Mesendoderm (in vitro differentiated cells): ENCODE measurements around the gene PDE3A.
A peak's percentile ranks its signal among the peaks of the same experiment; 100 is the strongest.

Experiments used
- DNase-seq: peaks from one replicate; pipeline ENCODE4 v3.0.0; 2013
- H2AK5ac ChIP-seq: 2 replicates; pipeline ENCODE4 v1.6.1; 2013; ENCODE audit warnings: low read length, inconsistent platforms
- H2BK120ac ChIP-seq: 2 replicates; pipeline ENCODE4 v1.6.1; 2013; ENCODE audit warnings: low read depth, mild to moderate bottlenecking, low read length, moderate library complexity, mixed read lengths
- H2BK15ac ChIP-seq: replicated peaks from 2 replicates; pipeline ENCODE4 v1.6.1; 2013; ENCODE audit warnings: low read depth, mild to moderate bottlenecking, moderate library complexity
- H2BK5ac ChIP-seq: 2 replicates; pipeline ENCODE4 v1.6.1; 2013; ENCODE audit warnings: low read length, inconsistent platforms
- H3K18ac ChIP-seq: 2 replicates; pipeline ENCODE4 v1.6.1; 2013; ENCODE audit warnings: mild to moderate bottlenecking, low read length, mixed read lengths
- H3K23ac ChIP-seq: one replicate; pipeline ENCODE4 v1.6.1; 2013; ENCODE audit warnings: low read length
- H3K27ac ChIP-seq: 2 replicates; pipeline ENCODE4 v1.5.1; 2013; ENCODE audit warnings: low read depth, mild to moderate bottlenecking, inconsistent platforms, low read length, moderate library complexity
- H3K27me3 ChIP-seq: 2 replicates; pipeline ENCODE4 v1.6.1; 2013; ENCODE audit warnings: low read length, control low read depth, mild to moderate bottlenecking, inconsistent platforms; ENCODE audit not compliant: insufficient read depth, poor library complexity
- H3K36me3 ChIP-seq: 2 replicates; pipeline ENCODE4 v1.6.1; 2013; ENCODE audit warnings: low read length, inconsistent platforms; ENCODE audit not compliant: control insufficient read depth, insufficient read depth
- H3K4ac ChIP-seq: one replicate; pipeline ENCODE4 v1.6.1; 2013; ENCODE audit warnings: low read depth, mild to moderate bottlenecking, low read length, moderate library complexity
- H3K4me1 ChIP-seq: 2 replicates; pipeline ENCODE4 v1.6.1; 2013; ENCODE audit warnings: low read depth, low read length, inconsistent platforms; ENCODE audit not compliant: control insufficient read depth
- H3K4me2 ChIP-seq: 2 replicates; pipeline ENCODE4 v1.6.1; 2013; ENCODE audit warnings: low read length
- H3K4me3 ChIP-seq: 2 replicates; pipeline ENCODE4 v1.5.1; 2013; ENCODE audit warnings: mild to moderate bottlenecking, low read length
- H3K56ac ChIP-seq: one replicate; pipeline ENCODE4 v1.6.1; 2013; ENCODE audit warnings: low read length
- H3K79me1 ChIP-seq: 2 replicates; pipeline ENCODE4 v1.6.1; 2013; ENCODE audit warnings: low read length, inconsistent platforms
- H3K79me2 ChIP-seq: 2 replicates; pipeline ENCODE4 v1.6.1; 2013; ENCODE audit warnings: mild to moderate bottlenecking, low read length; ENCODE audit not compliant: control insufficient read depth, insufficient read depth
- H3K9ac ChIP-seq: 2 replicates; pipeline ENCODE4 v1.6.1; 2013; ENCODE audit warnings: low read length, inconsistent platforms
- H4K5ac ChIP-seq: one replicate; pipeline ENCODE4 v1.6.1; 2013; ENCODE audit warnings: low read length
- H4K8ac ChIP-seq: one replicate; pipeline ENCODE4 v1.6.1; 2013; ENCODE audit warnings: low read depth, mild to moderate bottlenecking, control low read depth, low read length, moderate library complexity
- WGBS: extraction: QIAGEN DNeasy Blood & Tissue Kit; methylation state at CpG from one replicate; pipeline ENCODE4 v1.1.7; 2013; ENCODE audit warnings: low lambda C conversion rate, missing lambda C conversion rate; ENCODE audit not compliant: insufficient coverage; ENCODE audit errors: extremely low coverage; 5-methylcytosine and 5-hydroxymethylcytosine counted together

PDE3A gene

GRCh38 chr12:20369305-20370013 lies 1.1 kb downstream of the PDE3A start:
- Histone ChIP-seq H3K4me3 (peak overlapping the region; percentile 66), H3K9ac (peak overlapping the region; percentile 59), H2BK120ac (no peak overlapping the region), H3K79me2 (no peaks in the 10 kb centered on the region), H3K4me2 (peak overlapping the region; percentile 97), H3K27me3 (peaks cover 1% of the 10 kb centered on the region), H3K18ac (no peak overlapping the region), H3K27ac (no peak overlapping the region), H2BK5ac (no peak overlapping the region), H3K23ac (peak overlapping the region; percentile 80), H2BK15ac (no peak overlapping the region), H3K79me1 (no peaks in the 10 kb centered on the region), H4K8ac (no peak overlapping the region), H4K5ac (no peak overlapping the region), H3K56ac (peak overlapping the region; percentile 78), H3K4ac (no peak overlapping the region), H3K36me3 (no peaks in the 10 kb centered on the region), H2AK5ac (no peak overlapping the region), H3K4me1 (no peaks in the 10 kb centered on the region)
- DNase-seq, result peak; percentile 78
- no CpG with 5 or more reads among the region's 63 CpGs for WGBS

- Histone ChIP-seq H3K4ac (no peak overlapping the region), H3K18ac (no peak overlapping the region), H3K79me1 (no peaks in the 10 kb centered on the region), H2AK5ac (no peak overlapping the region), H3K4me2 (peak overlapping the region; percentile 97), H3K27me3 (peaks cover 1% of the 10 kb centered on the region), H3K56ac (peak overlapping the region; percentile 78), H3K23ac (peak overlapping the region; percentile 80), H2BK120ac (no peak overlapping the region), H3K4me1 (no peaks in the 10 kb centered on the region), H4K5ac (no peak overlapping the region), H2BK15ac (no peak overlapping the region), H3K27ac (no peak overlapping the region), H3K36me3 (no peaks in the 10 kb centered on the region), H3K9ac (peak overlapping the region; percentile 59), H4K8ac (no peak overlapping the region), H3K4me3 (peak overlapping the region; percentile 66), H3K79me2 (no peaks in the 10 kb centered on the region), H2BK5ac (no peak overlapping the region)
- WGBS, result no CpG with 5 or more reads among the region's 21 CpGs
- DNase-seq, result peak; percentile 57
Observed at GRCh38 chr12:20370014-20370386, 1.7 kb downstream of the PDE3A start.

GRCh38 chr12:20370866-20371519 lies 2.7 kb downstream of the PDE3A start:
- WGBS, result no CpG with 5 or more reads among the region's 5 CpGs
- H3K27ac ChIP-seq, result no peak overlapping the region

GRCh38 chr12:20372326-20373096 lies 4.2 kb downstream of the PDE3A start:
- Histone ChIP-seq H2BK5ac (no peak overlapping the region), H3K79me2 (no peaks in the 10 kb centered on the region), H3K23ac (no peak overlapping the region), H2BK120ac (no peak overlapping the region), H3K18ac (no peak overlapping the region), H3K4me1 (no peaks in the 10 kb centered on the region), H3K36me3 (no peaks in the 10 kb centered on the region), H3K4ac (no peak overlapping the region), H4K8ac (no peak overlapping the region), H4K5ac (no peak overlapping the region), H3K27ac (no peak overlapping the region), H2BK15ac (no peak overlapping the region), H2AK5ac (no peak overlapping the region), H3K79me1 (no peaks in the 10 kb centered on the region), H3K9ac (no peak overlapping the region), H3K4me3 (no peak overlapping the region), H3K56ac (no peak overlapping the region), H3K27me3 (no peaks in the 10 kb centered on the region), H3K4me2 (no peak overlapping the region)
- no peak for DNase-seq
- WGBS, result no CpG with 5 or more reads among the region's 3 CpGs

More at GRCh38 chr12:20370866-20371519, 2.7 kb downstream of the PDE3A start:
- H3K36me3 ChIP-seq, result no peaks in the 10 kb centered on the region
- peaks cover 1% of the 10 kb centered on the region for H3K27me3 ChIP-seq
- no peaks in the 10 kb centered on the region for H3K4me1 ChIP-seq
- no peak overlapping the region for H3K4me3 ChIP-seq
- H3K79me2 ChIP-seq, result no peaks in the 10 kb centered on the region
- H3K4me2 ChIP-seq, result no peak overlapping the region
- no peak overlapping the region for H2AK5ac ChIP-seq
- no peak overlapping the region for H3K4ac ChIP-seq
- no peak overlapping the region for H2BK15ac ChIP-seq
- no peak for DNase-seq
- no peak overlapping the region for H4K5ac ChIP-seq
- H3K79me1 ChIP-seq, result no peaks in the 10 kb centered on the region
- no peak overlapping the region for H4K8ac ChIP-seq
- no peak overlapping the region for H3K23ac ChIP-seq
- H2BK120ac ChIP-seq, result no peak overlapping the region
- H3K9ac ChIP-seq, result no peak overlapping the region
- no peak overlapping the region for H2BK5ac ChIP-seq
- H3K56ac ChIP-seq, result no peak overlapping the region
- no peak overlapping the region for H3K18ac ChIP-seq

- Histone ChIP-seq H3K27ac (no peak overlapping the region), H2AK5ac (no peak overlapping the region), H3K79me2 (no peaks in the 10 kb centered on the region), H3K4me3 (no peak overlapping the region), H4K8ac (no peak overlapping the region), H3K18ac (no peak overlapping the region), H2BK15ac (no peak overlapping the region), H3K23ac (no peak overlapping the region), H3K4me2 (no peak overlapping the region), H3K79me1 (no peaks in the 10 kb centered on the region), H3K4me1 (no peaks in the 10 kb centered on the region), H3K27me3 (no peaks in the 10 kb centered on the region), H3K9ac (no peak overlapping the region), H3K56ac (no peak overlapping the region), H2BK5ac (no peak overlapping the region), H4K5ac (no peak overlapping the region), H3K4ac (no peak overlapping the region), H3K36me3 (no peaks in the 10 kb centered on the region), H2BK120ac (no peak overlapping the region)
- WGBS, result no CpG with 5 or more reads among the region's 3 CpGs
- DNase-seq, result no peak
Observed at GRCh38 chr12:20374795-20375194, 6.5 kb downstream of the PDE3A start.
